HG03108 (cell line): Measurements from ENCODE around the gene CKM.
"Not testable (repeated sequence)": the region's sequence is repeated elsewhere in the genome, so short reads cannot be mapped to it uniquely, and the experiment has no call there.

Source experiments
- ATAC-seq: cut with Tn5 transposase; IDR thresholded peaks from one replicate; pipeline ENCODE4 v1.9.1; 2021; ENCODE audit warnings: moderate library complexity; ENCODE audit not compliant: unreplicated experiment

Gene CKM

GRCh38 chr19:45294291-45295029 lies 28.2 kb downstream of the CKM start:
- no peak for ATAC-seq

- no peak for ATAC-seq
Measured at GRCh38 chr19:45293682-45294081, 29.0 kb downstream of the CKM start.

- no peak for ATAC-seq
Measured at GRCh38 chr19:45291834-45292233, 30.8 kb downstream of the CKM start.

- no peak for ATAC-seq
Measured at GRCh38 chr19:45290381-45290931, 32.2 kb downstream of the CKM start.

GRCh38 chr19:45283443-45284033 lies 39.1 kb downstream of the CKM start:
- no peak for ATAC-seq

GRCh38 chr19:45280471-45280961 lies 42.2 kb downstream of the CKM start:
- ATAC-seq, result no peak

- ATAC-seq, result no peak
Measured at GRCh38 chr19:45279587-45280192, 43.0 kb downstream of the CKM start.

- no peak for ATAC-seq
Measured at GRCh38 chr19:45278087-45278486, 44.6 kb downstream of the CKM start.

- ATAC-seq, result no peak
Measured at GRCh38 chr19:45276284-45276687, 46.4 kb downstream of the CKM start.

- no peak for ATAC-seq
Measured at GRCh38 chr19:45275370-45275971, 47.2 kb downstream of the CKM start.

- ATAC-seq, result no peak
Measured at GRCh38 chr19:45273521-45273855, 49.2 kb downstream of the CKM start.

GRCh38 chr19:45271735-45272108 lies 51.0 kb downstream of the CKM start:
- ATAC-seq, result no peak

GRCh38 chr19:45271098-45271734 lies 51.5 kb downstream of the CKM start:
- ATAC-seq, result no peak

- ATAC-seq, result not testable (repeated sequence)
Measured at GRCh38 chr19:45269939-45270338, 52.7 kb downstream of the CKM start.

GRCh38 chr19:45267296-45267695 lies 55.4 kb downstream of the CKM start:
- ATAC-seq, result no peak

- ATAC-seq, result no peak
Measured at GRCh38 chr19:45265375-45265774, 57.3 kb downstream of the CKM start.

GRCh38 chr19:45264781-45265317 lies 57.8 kb downstream of the CKM start:
- no peak for ATAC-seq

GRCh38 chr19:45263013-45263412 lies 59.7 kb downstream of the CKM start:
- no peak for ATAC-seq

- ATAC-seq, result no peak
Measured at GRCh38 chr19:45262570-45262969, 60.1 kb downstream of the CKM start.

GRCh38 chr19:45258862-45259261 lies 63.8 kb downstream of the CKM start:
- ATAC-seq, result no peak

GRCh38 chr19:45256836-45257235 lies 65.8 kb downstream of the CKM start:
- ATAC-seq, result no peak
